Fibroblast of skin of right quadriceps (primary cell): ENCODE results near the gene TMX3.

ENCODE experiments used
- DNase-seq: peaks from one replicate; pipeline ENCODE4 v3.0.0-alpha.2; 2013

Gene TMX3

DNA sequence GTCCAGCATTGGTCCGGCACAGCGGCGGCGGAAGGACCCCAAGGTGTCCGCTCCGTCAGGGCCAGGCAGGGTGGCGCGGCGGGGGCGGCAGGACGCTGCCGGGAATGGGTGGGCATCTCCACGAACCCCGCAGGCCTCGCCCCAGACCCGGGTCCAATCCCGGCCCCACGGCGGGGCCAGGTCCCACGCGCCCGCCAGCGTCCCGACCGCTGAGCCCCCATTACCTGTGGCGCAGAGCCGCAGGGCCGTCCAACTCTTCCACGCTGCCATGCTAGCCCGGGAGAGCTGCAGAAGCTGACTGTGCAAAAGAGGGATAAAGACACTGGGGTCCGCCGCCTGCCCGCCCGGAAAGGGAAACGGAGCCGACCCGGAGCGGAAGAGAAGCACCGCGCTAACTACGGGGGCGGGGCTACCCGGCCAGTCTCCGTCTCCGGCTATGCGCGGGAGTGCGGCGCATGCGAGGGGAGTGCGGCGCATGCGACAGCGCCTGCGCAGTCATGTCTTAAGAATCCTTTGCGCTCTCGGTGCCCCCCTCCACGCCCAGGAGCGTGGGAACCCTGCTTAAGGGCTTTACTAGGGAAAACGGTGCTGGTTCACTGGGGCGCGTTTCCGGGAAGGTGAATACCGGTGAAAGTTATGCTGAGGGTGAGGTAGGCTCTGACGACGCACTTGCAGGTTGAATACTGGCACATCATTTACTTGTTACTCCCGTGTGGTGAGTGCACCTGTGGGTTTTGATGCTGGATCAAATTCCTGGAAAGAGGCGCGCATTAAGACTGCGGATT is at the start of gene TMX3:
TSS of gene TMX3 (minus strand) at position 397 of the 785 bp plus-strand sequence. CDS start at position 270, 127 bp downstream.
- DNase-seq = peak; percentile 92

GRCh38 chr18:68764016-68764415 is 49.1 kb upstream of the TMX3 start:
- DNase-seq = peak; percentile 37

DNA sequence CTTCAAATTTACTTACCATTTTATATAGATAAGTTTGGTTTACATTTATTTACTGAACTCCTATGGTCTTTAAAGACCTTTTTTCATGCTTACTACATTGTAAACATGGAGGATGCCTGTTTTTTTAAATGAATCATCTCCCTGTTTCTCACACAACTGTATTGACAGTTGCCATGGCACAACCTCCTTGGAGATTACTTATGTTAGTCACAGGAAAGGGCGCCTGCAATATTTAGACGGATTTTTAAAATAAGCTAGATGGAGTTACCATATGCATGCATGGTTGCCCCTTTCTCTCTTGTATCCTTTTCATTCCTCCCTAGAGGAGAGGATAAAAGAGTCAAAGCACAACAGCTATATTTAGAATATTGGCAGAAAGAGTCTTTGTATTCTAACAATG is 48.2 kb upstream of the TMX3 start:
- peak; percentile 46 for DNase-seq

DNA sequence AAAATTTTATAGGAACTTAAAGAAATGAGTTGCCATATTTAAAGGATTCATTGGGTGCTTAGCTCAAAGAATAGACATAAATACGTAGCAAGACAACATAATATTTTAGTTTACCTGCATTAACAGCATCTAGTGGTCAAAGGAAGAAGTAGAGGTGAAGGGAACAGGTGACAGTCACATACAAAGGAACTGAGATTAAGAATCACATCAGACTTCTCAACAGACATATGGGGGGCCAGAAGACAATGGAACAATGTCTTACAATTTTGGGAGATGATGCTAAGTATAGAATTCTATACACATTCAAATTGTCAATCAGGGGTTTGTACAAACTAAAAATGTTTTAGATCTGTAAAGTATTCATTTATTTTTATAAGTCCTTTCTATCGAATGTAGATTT is 44.4 kb upstream of the TMX3 start:
- no peak for DNase-seq

DNA sequence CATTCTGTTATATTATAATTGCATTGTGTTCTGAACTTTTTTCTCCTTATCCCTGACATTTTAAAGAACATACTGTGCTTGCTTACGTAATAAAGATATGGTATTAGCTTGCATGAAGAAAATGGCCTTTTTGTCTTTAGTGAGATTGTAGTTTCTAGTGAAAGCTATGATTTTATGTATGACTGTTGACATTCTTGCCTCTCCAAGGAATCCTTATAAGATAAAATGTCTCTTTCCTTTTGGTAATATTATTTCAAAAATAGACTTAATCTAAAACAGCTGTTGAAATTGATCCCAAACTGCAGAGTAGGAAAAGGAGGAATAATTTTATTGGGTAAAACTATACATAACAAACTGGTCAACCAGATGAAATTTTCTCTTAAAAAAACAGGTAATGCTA is 42.2 kb upstream of the TMX3 start:
- peak; percentile 35 for DNase-seq

DNA sequence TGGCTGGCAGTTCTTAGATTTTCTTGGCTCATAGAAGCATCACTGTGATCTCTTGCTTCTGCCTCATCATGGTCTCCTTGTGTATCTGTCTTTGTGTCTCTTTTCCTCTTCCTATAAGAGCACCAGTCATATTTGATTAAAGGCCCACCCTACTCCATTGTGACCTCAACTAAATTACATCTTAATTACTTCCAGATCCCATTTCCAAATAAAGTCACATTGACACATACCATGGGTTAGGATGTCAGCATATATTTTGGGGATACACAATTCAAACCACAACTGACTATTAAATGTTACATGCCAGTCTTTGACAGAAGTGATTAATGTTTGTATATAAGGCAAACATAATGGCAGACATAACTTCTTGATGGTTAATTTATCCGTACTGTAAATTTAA is 27.3 kb upstream of the TMX3 start:
- peak; percentile 90 for DNase-seq

GRCh38 chr18:68740966-68741365 is 26.1 kb upstream of the TMX3 start:
- DNase-seq = no peak

DNA sequence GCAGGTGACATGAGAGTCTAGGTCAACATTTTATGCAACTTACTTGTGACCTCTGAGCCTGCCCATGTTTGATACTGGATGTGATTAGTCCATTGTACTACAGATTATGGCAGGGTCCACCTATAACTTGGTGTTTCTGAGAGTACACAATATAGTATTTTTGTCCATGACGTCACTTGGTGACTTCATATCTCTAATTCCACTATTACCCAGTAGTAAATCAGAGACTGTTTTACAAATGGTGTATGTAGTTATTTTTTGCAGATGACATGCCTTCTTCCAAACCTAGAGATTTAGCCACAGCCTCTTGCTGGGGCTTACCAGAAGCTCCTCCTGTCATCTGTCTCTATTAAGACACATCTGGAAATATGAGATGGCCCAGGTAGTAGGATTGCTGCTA is 24.6 kb upstream of the TMX3 start:
- no peak for DNase-seq

DNA sequence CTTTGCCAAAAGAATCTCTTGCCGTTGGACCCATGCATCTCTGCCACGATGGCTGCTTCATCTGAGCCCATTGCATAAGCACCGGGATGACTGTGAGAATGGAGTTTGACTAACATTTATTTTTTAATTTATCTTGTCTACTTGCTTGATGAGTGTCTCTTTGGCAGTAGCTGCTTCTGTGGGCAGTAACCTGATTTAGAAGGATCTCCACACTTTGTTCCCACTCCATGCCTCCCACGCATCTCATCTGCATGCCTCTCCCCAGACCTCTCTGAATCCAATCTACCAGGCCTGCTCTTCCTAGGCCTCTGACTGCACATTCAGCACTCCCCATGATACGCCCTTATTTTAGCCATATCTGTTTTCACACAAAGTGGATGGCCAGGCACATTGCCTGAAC is 23.7 kb upstream of the TMX3 start:
- no peak for DNase-seq

DNA sequence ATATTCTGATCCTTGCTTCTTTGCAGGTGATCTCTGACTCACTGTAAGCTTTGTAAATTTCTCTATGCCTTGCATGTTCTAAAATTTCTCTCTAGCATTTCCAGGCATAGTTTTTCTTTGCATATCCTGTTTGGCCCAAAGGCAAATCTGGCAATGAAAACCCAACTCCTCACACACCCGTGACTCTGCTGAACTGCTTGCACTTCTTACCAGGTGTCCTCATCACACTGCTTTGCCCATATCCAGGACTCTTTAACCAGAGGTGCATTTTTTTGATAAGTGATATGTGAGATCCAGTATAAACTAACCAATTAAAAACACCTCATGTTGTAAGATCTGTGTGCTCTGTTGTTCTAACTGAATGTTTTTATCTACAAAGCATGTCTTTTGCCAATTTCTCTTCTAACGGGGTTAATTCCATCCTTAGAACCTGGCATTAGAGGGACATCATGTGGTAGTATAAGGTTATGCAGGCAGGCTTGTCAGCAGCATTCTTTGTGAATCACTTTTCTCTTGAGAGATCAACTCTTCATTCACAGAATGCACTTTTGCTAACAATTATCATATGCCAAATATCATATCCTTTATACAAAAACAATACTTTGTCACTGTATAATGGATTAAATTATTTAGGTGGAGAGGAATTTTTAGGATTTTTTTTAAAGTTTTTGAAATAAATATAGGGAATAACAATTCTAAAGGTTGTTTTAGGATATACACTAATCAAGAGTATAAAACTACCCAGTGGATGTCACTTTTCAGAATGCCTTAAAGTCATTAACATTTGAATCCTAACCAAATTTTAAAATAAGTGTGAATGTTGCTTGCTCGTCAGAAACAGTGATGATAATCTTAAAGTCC is 20.8 kb upstream of the TMX3 start:
- DNase-seq = peak; percentile 66

DNA sequence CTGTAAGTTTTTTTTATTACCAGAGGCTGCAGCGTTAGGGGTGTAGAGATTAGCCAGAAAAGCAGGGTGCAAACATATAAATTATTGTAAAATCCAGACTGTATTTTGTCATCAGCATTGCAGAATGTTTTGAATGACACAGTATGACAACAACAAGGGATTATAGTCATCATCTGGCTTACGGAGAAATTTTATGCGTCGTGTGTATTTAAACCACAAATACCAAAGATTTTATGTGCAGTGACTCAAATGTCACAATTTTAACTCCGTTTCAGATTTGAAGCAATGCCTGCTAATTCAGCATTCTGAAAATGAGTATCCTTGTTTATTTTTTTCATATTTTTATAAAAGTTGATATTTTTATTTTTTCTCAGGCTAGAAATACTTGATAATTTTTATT is 19.4 kb upstream of the TMX3 start:
- peak; percentile 77 for DNase-seq

GRCh38 chr18:68733707-68734106 is 18.8 kb upstream of the TMX3 start:
- no peak for DNase-seq

GRCh38 chr18:68728081-68728700 is 13.3 kb upstream of the TMX3 start:
- no peak for DNase-seq

DNA sequence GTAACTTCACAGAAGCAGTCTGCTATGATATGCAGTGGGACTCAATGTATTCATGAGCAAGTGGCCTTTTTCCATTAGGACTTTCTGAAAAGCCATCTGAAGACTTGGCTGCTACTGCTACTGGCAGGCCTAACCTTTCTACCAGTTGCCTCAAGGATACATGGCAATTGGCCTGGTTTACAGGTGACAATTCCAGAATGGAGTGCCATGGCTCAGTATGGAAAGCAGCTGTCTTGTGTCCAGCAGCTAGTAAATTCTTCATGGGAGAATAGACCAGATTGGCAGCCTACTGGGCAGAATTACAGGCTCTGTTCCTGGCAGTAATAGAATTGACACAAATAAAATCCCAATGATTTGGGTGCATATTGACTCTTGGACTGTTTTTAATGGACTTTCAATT is 12.6 kb upstream of the TMX3 start:
- no peak for DNase-seq

DNA sequence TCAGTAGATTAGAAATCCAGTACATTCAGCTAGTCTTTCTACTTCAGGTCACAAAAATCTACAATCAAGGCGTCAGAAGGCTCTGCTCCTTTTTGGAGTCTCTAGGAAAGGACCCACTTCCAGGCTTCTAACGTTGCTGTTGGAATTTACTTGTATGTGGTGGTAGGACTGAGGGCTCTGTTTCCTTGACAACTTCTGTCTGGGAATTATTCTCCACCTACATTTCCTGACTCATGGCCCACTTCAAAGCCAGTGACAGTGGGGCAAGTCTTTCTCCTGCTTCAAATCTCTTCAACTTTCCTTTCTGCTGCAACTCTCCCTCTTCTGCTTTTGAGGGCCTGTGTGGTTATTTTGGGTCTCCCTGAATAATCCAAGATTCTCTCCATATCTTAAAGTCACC is 10.4 kb upstream of the TMX3 start:
- peak; percentile 31 for DNase-seq

GRCh38 chr18:68724021-68724420 is 9.1 kb upstream of the TMX3 start:
- no peak for DNase-seq

DNA sequence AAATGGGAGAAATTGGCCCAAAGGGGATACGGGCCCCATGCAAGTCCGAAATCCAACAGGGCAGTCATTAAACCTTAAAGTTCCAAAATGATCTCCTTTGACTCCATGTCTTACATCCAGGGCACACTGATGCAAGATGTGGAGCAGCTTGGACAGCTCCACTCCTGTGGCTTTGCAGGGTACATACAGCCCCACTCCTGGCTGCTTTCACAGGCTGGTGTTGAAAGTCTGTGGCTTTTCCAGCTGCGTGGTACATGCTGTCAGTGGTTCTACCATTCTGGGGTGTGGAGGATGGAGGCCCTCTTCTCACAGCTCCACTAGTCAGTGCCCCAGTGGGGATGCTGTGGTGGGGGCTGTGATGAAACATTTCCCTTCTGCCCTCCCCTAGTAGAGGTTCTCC is 8.6 kb upstream of the TMX3 start:
- no peak for DNase-seq

DNA sequence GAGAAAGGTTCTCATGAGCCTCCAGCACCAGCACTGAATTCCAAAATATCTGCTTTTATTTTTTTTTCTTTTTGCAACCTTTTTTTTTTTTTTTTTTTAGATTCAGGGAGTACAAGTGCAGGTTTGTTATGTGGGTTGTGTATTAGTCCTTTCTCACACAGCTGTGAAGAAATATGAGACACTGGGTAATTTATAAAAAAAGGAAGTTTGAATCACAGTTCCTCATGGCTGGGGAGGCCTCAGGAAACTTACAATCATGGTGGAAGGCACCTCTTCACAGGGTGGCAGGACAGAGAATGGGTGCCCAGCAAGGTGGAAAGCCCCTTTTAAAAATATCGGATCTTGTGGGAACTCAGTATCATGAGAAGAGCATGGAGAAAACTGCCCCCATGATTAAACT is 7.9 kb upstream of the TMX3 start:
- no peak for DNase-seq

GRCh38 chr18:68721681-68722583 is 7.0 kb upstream of the TMX3 start:
- DNase-seq = no peak

GRCh38 chr18:68714366-68714711 is 569 bp downstream of the TMX3 start:
- DNase-seq = no peak

DNA sequence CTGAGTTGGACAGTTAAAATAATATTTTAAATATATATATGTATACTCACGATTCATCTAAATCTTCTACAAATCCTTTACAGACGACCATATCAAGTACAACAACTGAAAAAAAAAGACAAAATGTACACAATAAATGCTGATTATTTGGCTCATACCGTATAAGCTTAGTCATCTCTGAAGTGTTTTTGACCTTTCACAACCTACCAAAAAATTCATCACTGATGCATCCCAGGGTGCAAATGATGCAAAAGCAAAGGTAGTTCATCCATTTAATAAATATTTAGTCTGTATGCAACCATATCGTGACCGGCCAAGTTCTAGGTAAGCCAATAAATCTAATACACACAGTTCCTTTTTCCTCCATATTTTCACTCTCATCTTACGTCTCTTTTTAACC is 1.1 kb downstream of the TMX3 start:
- peak; percentile 27 for DNase-seq

DNA sequence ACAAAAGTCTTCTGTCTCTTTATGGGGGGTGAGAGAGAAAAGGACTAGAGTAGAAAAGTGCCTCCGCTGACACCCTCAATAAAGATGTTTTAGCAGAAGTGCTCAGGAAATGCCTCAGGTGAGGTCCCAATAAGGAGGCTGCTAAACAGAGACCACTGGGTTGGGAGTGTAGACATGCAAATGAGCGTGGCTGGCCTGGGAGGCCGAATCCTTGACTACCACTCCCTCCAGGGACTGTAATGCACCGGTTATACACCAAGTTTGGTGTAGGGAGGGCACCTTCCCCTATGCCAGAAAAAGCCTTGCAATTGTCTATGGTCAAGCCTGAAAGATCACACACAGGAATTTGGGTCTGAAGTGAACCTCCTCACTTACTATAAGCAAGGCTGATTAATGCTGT is 1.8 kb downstream of the TMX3 start:
- no peak for DNase-seq

- no peak for DNase-seq
Measured at GRCh38 chr18:68707646-68708045, 7.3 kb downstream of the TMX3 start.
